ENCODE data around the gene LIMS1. TPM values are rescaled to one million over a fixed set of nuclear protein-coding genes. Genes with fewer than 3 reads are reported as not detected.
"Not testable (repeated sequence)": the region's sequence is repeated elsewhere in the genome, so short reads cannot be mapped to it uniquely, and the experiment has no call there.

Gene LIMS1
- total RNA-seq, 1 donor from 2014 or later, result 29.1 TPM

DNA sequence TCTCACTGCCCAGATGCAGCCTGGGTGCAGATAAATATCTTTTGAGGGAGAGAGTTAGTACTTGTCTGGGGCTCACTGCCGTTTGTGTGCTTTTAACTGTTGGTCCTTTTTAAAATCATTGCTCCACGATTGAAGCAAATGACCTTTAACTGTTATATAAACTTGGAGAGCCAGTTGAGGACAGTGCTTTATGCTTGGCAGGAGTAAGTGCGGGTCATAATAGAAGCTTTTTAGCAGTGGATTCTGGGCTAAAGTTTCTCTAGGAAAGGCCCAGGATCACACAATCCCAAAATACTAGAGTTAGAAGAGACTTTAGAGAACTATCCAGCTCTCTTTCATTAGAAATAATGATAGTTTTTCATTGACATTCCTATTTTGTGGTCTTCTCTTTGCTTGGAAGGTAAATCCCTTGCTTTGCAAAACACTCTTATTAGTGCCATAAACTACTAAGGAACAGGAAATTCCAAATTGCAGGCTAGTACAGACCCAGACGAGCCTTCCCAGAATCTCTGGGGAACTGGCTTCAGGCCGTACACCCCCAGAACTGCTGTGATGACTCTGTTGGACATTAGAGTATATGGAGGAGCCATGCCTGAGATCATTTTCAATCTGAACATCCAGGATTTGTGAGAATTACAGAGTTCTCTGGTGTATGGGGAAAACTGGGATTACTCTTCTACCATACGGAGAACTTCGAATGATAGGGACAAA is 19.1 kb downstream of the LIMS1 start:
- no peak for ATAC-seq

DNA sequence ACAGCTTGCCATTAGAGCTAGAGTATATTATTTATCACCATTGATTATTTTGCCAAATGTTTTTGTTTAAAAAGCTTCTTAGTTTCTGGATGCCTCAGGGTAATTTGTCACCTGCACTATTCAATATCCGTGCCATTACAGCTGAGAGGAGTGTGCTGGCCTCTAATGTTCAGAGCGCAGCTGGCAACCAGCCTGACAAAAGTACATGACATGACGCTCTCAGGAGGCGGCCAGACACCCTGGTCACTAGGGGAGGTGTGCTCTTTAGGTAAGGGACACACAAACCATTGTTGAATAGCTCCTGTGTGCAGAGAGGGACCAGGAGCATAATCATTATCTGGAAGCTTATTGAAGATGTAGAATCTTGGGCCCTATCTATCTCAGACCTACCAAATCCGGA is 20.3 kb downstream of the LIMS1 start:
- ATAC-seq, result no peak

DNA sequence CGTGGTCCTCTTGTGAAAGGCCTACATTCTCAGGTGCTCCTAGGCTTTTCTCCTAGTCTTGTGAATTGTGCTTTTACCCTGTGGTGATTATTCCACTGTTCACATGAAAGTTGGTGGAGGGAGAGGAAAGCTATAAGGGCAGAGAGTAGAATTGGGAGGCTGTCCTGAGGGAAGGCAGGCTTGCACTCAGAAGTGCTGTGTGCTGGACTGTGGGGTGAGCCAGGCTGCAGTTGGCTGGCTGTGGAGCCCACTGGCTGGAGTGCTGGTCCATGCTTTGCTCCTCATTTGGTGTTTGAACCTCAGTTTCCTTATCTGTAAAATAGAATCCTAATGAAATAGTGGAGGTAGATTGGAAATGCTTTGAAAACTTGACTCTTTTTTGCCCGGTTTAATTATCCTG is 21.3 kb downstream of the LIMS1 start:
- ATAC-seq, result no peak

DNA sequence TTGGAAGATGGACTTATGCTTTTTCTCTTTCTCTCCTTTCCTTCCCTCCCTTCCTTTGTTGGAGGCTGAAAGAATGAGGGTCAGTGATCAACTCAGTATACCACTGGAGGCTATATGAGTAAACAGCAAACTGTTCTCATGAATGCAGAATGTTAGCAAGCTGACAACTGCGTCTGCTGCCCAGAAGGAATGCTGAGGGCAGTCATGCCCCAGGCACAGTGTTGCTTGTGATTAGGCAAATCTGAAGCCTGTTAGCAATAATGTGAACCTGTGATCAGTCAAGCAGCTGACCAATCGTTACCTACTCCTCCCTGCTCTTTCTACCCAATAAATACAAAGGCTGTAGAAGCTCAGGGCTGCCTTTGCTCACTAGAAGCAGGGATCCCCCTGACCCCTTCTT is 22.3 kb downstream of the LIMS1 start:
- ATAC-seq, result not testable (repeated sequence)

DNA sequence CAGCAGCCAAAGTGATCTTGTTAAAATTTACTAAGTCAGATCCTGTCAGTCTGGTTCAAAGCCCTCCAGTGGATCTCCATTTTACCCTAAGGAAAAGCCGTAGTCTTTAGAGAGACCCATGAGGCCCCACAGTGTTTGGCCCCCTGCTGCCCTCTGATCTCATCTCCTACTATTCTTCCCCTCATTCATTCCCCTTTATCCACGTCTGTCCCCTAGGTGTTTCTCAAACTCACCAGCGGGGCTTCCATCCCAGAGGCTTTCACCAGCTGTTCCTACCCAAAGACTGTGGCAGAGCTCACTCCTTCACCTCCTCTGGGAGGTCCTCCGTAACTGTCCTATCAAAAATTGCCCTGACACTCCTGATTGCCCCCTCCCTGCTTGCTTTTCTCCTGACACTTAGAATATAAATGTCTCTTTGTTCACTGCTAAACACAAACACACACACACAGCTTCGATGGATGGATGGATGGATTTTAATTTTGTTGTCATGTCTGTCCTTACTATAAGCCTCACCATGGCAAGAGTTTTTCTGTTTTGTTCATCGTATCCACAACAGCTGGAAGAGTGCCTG is 26.1 kb downstream of the LIMS1 start:
- ATAC-seq, result no peak

DNA sequence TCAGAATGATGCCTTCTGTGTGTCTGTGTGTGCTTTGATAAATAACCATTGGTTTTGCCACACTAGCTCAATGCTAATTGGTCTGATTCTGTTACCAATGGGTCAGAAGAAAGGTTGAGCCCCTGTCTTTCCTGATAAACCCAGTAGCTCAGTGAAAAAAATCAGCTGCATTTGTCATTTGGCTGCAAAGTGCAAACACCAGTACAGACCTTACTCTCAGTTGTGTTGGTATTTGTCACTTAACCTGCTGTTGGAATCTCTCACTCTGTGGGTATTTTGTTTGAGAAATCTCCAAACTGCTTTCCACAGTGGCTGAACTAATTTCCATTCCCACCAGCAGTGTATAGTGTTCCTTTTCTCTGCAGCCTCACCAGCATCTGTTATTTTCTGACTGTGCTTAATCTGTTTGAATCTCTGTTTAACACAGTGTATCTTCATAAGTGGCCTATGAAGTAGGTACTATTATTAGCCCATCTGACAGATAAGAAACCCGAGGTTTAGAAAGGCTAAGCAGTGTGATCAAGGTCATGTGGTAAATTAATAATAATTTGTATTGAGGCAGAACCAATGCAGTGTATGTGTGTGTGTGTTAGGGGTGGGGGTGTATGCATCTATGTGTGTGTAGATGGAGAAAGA is 26.7 kb downstream of the LIMS1 start:
- ATAC-seq, result no peak

DNA sequence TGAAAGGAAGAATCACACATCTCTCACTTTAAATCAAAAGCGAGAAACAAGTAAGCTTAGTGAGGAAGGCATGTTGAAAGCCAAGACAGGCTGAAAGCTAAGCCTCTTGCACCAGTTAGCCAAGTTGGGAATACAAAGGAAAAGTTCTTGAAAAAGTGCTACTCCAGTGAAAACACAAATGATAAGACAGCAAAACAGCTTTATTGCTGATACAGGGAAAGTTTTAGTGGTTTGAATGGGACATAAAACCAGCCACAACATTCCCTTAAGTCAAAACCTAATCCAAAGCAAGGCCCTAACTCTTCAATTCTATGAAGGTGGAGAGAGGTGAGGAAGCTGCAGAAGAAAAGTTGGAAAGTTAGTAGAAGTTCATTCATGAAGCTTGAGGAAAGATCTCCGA is 28.0 kb downstream of the LIMS1 start:
- no peak for ATAC-seq

DNA sequence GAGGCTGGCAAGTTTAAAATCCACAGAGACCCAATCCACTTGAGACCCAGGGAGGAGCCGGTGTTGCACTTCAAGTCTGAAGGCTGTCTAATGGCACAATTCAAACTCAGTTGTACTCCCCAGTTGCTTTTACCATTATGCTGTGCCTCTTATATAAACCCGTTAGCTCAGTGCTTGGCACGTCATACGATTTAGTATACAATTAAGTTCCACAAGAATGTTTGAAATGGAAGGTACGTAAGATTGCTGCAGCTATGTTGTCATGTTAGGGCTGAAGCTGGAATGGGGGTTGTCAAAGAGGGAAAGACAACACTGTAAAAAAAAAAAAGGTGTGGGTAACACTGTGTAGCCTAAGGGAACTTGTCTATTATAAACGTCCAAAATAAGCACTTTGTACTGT is 30.2 kb downstream of the LIMS1 start:
- no peak for ATAC-seq

DNA sequence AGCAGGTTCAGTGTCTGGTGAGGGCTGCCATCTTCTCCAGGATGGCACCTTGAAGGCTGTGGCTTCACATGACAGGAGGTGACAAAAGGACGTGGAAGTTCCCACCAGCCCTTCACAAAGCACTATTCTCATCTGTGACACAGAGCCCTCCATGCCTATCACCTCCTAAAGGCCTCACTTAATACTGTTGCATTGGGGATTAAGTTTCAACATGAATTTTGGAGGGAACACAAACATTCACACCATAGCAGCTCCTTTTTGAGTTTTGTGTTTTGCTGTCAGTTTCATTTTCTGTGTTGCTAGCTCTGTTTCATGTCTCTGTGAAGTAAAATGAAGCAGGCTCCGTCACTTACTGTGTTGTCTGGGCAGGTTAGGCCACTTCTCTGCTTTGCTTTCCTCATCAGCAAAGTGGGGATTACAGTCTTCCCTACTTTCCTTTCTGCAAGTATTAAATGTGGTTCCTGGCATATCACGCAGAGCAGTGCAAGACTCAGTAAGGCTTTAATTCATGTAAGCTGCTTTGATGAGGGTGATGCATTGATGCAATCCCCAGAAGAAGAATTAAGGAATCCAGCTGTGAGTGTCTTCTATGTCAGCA is 31.6 kb downstream of the LIMS1 start:
- ATAC-seq, result peak; percentile 83

DNA sequence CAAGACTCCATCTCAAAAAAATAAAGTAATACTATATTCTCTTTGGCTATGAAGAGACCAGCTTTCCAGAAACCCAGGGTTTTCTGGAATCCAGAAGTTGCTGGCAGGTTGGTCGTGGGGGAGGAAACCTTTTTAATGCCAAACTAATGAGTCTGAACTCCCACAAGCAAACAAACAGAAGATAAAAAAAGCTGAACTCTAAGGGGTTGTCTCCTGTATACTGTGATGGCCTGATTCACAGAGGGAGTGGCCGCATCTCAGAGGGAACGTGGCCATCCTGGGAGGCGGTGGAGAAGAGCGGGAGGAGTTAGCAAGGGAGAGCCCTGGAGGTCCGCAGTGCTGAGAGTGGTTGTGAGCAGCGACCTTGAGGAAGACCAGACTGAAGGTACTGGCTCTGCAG is 36.1 kb downstream of the LIMS1 start:
- no peak for ATAC-seq

DNA sequence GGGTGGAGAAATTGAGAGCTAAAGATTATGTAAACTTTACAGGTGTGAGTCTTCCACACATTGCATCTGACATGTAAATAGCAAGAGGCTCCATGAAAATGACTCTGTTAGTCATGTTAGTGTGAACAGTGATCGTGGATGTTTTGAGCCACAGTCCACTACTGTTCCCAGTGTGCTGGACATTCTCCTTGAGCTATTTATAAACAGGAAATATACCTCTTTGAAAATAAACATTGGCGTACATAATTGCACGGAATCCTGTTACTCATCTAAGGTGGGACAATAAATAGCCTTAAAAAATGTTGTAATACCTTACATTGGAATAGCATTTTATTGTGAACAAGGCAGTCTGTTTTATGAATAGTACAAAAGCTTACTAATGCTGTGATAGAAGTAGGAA is 37.0 kb downstream of the LIMS1 start:
- no peak for ATAC-seq

DNA sequence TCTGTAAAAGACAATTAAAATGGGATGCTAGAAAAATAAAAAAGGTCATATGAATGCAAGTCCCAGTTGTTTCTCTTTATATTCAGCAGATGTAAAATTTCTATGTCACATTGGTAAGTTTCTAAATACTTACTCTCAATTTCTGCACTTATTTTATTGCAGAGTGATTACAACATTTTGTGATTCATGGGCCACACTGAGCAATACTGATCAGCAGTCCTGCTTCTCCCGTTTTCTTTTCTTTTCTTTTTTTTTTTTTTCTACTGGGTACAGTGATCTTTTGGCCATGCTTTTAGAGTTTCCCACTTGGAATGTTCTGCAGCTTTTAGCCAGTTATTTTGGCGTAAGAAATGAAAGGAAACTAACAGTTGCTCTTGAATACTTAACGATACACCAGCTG is 38.8 kb downstream of the LIMS1 start:
- peak; percentile 46 for ATAC-seq

DNA sequence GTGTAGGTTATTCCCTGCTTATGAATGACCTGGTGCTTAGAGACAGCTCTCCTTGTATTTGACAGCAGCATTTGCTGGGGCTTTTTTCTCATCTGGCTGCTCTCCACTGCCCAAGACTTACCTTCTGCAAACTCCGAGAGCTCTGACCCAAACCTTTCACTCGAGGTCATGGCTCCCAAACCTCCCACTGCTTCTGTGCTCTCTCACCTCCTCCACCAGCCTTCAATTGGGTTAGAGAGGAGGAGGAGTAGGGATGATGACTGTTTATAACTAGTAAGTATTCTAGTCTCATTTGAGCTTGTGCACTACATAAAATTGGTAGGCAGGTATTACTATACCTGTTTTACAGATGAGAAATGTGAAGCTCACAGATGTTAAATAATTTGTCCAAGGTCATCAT is 40.1 kb downstream of the LIMS1 start:
- no peak for ATAC-seq

DNA sequence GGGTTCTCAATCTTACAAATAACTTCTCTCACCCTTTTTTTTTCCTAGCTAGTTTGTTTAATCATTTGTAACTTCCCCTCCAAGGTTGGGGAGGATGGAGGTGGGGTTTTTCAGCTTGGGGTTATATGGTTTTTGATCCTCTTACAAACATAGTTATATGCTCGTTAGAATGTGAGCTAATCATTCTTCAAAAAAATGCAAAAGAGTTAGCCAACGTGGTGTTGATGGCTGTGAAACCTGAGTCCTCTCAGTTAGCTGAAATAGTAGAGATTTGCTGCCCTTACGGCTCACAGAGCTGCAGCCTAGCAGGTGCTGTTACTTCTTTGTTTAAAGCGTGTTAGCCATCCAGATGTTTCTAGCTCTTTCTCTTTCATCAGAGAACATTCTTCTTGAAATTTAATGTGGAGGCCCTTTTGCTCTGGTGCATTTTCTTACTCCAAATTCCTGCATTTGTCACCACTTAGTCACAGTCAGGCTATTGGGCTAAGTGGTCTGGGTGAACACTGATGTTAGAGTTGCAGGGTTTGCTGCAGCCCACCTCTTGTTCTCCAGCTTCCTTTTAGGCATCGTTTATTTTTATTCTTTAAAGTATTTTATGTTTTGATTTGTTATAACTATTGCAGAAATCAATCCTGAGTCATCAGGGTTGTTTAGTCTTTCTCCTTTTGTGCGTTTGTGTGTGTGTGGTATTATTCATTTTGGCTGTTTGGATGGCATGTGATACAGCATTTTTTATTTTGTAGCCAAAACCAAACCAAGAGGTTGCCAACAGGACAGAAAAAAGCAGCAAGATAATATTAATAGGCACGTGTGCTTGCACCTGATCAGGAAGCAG is 41.1 kb downstream of the LIMS1 start:
- no peak for ATAC-seq

DNA sequence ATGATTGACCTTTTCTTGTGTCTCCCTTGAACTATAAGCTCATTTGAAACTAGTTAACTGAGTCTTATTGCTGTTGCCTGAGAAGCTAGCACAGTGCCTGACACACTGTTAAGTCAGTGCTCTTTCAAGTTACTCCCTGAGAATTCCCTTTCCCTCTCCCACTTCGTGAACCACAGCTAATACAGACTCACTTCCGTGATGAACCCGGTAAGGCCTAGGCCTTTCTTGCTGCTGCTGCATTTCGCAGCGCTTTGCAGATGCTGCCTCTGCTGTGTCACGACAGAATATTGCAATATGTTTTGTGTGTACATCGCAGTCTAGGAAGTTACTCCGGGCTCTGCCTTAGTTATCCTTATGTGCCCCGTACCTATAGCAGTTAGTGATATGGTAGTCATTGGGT is 42.8 kb downstream of the LIMS1 start:
- no peak for ATAC-seq

DNA sequence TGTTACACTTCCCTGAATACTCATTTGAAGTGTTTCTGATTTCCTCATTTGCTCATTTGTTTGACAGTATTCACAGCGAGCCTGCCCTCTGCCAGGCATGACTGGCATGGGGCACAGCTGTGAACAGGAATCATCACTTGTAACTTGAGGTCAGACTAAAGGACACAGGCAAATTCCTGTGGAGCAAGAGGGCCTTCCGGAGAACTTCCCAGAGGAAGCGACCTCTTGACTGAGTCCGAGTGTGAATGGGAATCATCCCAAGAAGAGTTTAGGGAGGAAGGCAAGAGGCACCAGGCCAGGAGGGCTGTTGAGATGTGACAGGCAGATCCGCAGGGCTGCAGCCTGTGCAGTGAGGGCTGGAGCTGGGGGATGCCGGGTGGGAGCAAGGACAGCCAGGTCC is 45.4 kb downstream of the LIMS1 start:
- ATAC-seq, result peak; percentile 22

DNA sequence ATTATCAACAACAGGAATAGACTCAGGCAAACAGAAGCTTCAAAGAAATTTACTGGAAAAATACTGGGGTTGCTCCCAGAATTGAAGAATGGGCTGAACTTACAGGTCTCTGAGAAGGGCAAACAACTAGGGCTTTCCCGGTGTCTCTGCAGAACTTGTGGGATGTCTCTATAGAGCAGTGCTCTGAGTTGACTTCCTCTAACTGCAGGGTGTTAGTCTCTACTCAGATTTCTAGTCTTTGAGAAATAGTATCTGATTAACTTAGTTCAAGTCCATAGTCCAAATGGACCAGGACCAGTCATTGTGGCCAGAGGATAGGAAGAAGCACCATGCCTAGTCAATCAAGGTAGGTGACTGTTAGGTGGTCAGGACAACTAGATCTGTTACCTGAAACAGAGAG is 45.8 kb downstream of the LIMS1 start:
- ATAC-seq, result no peak

DNA sequence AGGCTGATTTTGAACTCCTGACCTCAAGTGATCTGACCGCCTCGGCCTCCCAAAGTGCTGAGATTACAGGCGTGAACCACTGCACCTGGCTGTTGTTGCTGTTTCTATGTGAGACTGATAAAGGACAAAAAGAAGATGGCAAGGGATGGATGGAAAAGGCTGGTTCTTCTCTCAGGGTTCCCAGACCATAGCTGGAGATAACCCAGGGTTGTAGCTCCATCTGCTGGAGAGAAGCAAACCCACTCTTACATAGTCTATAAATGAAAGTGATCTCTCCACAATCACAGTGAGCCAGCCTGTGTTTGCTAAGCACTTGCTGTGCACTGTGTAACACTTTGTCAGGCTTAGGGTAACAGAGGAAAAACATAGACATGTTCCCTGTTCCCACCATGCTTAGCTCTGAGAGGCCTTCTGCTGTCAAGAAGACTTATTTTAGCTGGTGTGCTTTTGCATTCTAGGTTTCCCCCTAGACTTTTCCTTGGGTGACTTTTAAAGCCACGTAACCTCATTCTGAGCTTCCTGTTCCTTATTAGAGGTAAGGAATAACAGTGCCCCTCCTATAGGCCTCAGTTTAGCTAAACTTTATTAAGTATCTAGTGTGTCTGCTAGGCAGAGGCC is 49.7 kb downstream of the LIMS1 start:
- peak; percentile 88 for ATAC-seq

DNA sequence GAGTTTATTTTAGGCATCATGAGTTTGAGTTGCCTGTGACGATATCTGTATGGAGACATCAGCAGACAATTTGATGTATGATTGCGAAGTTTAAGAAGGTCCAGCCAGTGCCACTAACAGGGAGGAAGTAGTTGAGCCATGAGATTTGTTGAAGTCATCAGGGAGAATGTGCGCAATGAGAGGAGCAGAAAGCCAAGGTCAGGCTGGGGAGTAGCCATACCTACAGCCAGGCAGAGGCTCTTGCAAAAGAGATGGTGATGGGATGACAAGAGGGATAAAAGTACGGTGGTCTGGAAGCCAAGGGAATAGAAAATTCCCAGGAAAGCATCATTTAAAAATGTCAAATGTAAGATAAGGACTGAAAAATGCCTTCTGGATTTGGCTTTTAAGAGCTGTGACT is 51.2 kb downstream of the LIMS1 start:
- no peak for ATAC-seq

DNA sequence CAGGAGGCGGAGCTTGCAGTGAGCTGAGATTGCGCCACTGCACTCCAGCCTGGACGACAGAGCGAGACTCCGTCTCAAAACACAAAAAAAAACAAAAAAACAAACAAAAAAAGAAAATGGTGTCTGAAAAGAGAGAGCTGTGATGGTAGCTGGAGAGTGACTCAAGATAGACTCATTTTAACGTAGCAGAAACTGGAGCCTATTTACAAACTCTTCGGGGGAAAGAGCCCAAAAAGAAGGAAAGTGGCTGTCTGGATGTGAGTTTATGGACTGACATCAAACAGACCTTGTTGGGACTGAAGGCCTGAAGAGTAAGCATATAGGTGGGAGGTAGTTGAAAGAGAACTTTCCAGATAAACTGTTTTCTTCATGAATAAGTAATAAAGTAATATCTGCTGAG is 51.8 kb downstream of the LIMS1 start:
- ATAC-seq, result no peak

DNA sequence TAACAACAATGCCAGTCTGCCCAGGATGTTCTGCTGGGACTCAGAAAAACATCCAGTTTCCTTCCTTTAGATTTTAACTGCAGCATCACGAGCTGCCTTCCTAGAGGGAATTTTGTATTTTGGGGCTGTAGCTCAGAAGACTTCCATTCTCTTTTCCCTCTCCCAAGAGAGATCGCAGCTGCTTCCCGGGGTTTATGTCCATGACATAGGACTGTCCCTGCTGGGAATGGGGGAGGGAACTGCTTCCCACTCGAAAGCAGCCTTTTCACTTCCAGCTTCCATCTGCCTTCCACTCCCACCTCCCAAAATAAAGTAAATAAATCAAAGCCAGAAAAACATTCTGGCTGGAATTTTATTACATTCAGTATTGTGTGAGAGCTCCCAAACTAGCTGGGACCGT is 52.4 kb downstream of the LIMS1 start:
- no peak for ATAC-seq

DNA sequence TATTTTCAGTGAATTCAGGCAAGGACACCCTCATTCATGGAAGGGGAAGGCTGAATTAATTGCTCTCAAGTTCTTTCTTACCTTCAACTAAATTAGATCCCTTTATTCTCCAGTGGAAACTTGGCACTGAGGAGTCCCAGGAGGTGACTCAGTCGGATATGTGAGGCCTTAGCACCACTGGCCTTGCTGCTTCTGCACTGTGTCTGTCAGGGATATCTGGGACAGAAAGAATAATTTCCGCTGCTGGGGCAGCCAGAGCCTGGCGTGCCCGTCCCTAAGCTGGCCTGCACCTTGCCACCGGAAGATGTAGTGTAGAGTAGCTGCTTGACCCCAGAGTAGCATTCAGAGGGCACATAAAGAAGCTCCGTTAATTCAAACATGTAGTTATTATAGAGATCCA is 53.4 kb downstream of the LIMS1 start:
- peak; percentile 56 for ATAC-seq
